Left hindlimb (tissue), 1 donor: ENCODE results near the gene HIPK2.
"Not testable (repeated sequence)": the region's sequence is repeated elsewhere in the genome, so short reads cannot be mapped to it uniquely, and the experiment has no call there.

ENCODE experiments used
- DNase-seq: peaks from one replicate; pipeline ENCODE4 v3.0.0-alpha.2; 2018

The HIPK2 gene

DNA sequence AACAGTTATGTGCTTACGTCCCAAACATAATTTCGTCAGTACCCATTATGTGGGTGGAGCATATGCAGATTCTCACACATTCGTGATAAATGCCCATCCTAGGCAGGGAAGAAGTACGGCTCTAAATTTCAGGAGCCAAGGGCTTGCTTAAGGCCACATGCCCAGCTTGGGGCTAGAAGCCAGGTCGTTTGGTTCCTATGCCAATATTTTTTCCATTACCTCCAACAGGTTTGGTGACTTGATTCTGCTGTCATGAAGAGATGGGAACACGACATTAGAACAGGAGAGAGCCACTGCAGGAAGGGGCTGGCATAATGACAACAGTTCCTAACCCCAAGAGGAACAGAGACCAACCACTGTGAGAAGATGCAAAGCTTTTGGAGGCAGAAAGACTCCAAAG lies 85.1 kb downstream of the HIPK2 start:
- DNase-seq = no peak

DNA sequence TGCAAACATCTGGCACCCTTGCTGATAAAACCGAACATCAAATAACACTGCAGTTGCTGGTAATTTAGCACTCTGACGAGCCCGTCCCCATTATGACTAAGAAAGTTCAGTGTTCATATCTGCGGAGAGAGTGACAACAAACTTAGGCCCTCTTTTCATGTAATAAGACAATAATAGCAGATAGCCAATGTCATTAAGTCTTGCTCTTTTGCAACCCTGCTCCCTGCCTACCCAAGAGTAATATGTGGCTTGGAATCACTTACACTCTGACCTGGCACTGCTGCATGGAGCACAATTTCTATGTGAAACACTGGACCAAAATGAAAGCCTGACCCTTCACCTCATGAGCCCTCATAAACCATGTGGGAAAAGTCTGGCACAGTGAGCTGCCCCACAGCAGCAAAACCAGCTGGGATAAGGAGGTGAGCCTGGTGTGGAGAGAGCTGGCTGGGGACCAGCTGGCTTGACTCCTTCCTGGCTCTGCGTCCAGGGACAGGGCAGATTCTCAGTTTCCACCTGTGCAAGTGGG lies 86.5 kb downstream of the HIPK2 start:
- no peak for DNase-seq

DNA sequence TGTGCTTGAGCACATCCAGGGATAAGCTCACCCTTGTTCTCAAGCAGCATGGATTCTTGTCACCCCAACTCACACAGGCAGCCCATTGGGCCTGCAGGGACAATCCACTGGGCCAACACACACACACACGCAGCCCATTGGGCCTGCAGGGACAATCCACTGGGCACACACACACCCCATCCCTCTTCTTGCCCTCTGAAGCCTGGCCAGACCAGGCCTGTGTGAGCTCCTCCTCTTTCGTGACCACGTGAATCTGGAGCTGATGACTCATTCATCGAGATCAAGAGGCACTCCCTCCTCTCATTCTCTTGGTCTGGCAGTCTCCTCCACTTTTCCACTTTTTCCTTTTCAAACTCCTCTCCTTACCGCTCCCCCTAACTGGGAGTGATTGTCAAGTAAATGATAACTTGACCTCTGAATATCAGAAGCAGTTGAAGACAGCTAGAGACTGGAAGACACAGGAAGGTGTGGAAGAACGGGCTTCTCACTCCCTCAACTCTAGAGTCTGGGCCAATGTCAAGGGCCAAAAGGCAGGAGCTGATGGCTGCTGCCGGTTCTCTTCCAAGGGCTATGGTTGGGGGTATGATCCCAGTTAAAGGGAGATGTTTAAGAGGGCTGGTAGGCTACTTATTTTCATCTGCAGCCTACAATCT lies 89.7 kb downstream of the HIPK2 start:
- DNase-seq = no peak

DNA sequence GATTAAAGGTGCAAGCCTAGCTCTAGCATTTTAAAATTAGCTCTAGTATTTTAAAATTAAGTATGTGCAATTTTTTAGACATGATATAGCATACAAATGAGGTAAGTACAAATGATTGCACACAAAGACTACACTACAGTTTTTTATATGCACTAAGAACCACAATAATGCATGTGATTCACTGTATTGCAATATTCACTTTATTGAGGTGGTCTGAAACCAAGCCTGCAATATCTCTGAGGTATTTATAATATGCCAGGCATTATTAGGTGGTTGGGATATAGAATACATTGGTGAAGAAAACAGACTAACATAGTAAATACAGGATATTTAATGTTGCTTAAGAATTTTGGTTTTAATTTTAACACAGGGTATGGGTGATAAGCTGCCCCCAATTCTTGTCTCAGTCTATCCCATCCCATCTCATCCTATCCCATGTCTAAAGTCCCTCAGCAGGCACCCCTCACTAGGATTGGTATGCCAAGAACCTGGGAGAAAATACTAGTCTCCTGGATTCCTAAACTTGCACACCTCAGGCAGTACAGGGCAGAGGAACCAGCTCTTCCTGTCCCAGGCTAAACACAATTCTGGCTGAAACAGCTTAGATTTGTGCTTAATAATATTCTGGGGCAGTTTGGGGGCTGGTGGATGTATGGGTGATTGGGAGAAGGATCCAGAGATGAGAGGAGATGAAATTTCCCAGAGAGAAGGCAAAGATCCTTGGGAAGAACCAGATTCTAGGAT lies 90.4 kb downstream of the HIPK2 start:
- no peak for DNase-seq

DNA sequence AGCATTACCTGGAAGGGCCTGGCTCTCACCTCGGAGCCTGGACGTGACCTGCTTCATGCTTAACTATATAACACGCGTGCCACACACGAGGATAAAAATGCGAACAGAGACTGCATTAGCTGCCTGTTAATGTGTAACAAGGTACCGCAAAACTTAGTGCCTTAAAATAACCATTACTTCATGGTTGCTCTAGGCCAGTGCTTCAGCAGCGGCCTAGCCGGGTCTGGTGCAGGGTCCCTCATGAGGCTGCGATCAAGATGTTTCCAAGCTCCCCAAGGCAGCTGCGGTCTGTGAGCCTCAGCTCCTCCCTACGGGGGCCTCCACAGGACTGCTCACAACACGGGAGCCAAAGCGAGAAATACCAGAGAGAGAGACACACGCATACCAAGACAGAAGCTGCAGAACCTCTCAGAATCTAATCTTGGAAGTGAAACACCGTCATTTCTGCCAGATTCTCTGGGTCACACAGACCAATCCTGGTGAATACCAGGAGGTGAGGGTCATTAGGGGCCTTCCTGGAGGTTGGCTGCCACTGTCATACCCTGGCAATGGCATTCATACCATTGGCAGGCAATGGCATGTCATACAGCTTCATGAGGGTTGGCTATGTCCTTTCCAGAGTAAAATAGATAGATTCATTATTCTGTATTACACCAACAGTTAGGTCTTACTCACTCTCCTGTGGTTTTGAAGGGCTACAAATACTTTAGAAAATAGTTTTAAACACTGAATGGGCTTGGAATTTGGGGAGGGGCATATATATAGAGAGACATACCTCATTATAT lies 94.5 kb downstream of the HIPK2 start:
- DNase-seq = no peak

DNA sequence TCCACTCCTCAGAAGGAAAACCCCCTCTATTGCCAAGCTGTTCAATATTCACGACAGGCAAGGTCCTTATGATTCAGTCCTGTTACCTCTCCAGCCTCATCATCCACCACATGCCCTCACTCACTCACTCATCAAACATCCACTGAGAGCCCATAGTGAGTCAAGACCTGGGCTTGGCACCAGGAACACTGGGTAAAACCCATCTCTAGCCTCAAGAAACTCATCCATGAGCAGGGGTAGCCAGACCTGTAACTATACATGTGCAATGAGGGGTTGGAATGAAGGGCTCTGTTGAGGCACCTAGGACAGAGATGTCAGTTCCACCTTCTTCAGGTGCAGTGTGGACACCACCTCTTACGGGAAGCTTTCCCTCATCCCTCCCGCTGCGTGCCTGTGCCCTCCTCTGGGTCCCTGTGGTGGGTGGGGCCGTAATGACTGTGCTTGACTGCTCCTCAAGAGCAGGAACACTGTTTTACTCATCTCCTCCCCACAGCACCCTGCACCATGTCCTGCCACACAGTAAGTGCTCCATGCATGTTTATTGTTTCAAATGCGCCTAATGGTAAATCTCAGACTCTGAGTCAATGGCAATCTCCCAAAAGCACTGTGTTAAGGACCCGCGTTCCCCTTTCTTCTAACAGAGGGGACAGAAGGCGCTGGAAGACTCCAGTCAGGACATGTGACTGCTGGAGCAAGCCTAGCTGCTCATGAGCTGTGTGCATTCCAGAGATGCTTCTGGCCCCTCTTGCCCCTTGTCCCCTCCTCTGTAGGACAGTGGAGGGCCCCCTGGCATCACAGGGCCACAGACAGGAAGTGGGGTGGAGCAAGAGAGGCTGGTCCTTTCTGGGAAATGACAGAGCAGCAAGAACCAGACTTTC lies 95.4 kb downstream of the HIPK2 start:
- DNase-seq = no peak

DNA sequence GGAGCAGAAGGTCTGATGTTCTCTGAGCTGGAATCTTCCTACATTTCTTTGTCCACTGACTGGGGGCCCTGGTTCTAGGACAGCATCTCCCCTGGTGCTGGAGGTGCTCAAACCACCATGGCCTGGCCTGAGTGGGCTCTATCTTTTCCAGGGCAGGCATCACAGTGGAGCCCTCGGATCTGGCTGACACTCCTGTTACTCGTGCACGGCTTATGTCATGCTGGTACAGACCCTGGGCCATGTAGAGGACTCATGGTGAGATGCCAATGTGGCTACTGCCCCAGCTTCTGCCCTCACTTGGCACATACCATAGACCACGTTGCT lies 96.0 kb downstream of the HIPK2 start:
- DNase-seq = no peak

DNA sequence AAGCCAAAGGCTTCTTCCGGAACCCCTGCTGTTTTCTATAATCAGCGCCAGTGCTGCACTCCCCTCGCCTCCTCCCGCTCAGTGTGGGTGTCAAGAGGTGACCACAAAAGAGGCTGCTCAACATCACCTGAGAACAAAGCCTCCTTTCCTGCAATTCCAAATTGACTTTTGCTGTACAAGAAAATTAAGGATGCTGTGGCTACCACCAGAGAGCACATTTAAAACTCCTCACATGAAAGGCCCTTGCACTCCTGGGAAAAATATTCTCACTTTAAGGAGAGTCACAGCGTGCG lies 96.4 kb downstream of the HIPK2 start:
- DNase-seq = no peak

DNA sequence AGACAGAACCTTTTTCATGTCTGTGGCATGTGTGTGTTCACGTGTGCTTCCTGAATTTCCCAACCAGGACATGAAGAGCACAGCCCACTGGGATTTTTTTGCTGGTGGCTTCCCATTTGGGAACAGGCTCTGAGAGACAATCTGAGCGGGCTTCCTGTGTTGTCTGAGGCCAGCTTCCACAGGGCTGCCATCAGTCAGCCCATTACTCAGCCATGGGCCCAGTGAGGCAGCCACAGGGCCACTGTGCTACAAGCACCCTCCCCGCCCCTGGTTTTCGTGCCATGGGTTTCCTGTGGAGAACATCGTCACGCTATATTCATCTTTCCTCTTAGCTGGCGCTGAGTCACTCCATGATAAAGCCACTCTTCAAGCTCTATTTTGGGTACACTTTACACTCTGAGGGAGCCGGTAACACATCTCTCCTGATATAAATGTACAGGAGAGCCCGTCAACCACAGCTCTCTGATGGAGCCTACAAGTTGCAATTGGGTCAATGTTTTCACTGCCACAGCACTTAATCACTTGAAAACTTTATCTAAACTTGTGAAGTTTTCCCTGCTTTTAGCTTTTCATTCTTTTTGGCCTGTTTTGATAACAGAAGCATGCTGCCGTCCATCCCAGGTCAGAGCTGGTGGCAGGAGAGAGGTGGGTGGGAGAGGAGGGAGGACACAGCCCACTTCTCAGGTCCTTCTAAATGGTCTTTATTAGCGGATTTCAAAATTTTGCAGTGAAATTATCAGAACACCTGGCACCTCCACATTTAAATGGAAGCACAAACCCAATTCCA lies 96.9 kb downstream of the HIPK2 start:
- DNase-seq = no peak

DNA sequence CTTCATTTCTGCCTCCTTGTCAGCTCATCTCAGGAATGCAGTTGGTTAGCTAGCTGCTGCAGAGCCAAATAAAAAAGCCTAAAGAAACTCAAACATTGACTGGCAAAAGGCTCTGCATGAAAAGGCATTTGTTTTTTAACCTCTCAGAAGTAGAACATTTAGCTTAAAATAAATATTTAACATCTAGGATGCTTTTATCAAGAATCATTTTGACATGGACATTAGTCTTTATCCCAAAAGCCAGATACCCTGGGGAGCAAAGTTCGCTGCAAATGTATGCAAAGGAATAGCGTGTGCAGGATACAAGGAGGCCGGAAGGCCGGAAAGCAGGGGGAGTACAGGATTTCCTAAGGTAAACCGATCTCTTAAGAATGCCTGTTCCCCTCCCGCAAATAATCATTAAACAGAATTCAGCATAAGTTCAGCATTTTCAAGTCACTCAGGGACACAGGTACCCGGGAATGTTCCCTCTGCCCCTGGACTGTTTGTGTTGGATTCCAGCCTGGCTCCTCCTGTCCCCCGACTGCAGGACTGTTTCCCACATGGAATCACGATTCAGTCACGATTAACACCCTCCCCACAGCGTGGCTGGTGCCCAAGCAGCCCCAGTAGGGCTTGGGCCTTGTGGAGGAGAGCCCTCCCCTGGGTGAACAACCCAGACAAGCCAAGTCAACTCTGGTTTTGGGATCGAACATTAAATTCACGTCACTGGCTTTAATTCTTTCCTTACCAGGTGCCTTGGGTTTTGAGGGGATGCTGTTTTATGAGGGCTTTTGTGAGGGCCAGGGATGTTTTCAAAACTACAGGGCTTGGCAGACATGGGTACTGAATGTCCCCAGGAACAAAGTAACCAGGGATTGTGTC lies 97.8 kb downstream of the HIPK2 start:
- DNase-seq = no peak

DNA sequence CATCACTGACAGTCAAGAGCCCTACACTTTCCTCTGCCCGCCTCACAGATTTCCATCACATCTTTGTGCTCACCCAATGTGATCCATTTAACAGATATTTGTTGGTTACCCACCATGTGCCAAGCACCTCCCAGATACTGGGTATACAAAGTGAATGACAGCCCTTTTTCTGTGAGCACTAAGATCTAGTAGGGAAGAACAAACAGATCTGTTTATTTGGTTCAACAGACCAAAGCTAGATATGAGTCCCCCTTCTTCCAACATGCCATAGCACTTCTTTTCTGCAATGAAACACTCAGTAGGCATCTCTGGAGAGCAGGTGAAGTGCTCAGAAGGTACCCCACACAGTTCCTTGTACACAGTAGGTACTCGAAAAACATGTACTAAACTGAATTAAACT lies 101.4 kb downstream of the HIPK2 start:
- DNase-seq = no peak

DNA sequence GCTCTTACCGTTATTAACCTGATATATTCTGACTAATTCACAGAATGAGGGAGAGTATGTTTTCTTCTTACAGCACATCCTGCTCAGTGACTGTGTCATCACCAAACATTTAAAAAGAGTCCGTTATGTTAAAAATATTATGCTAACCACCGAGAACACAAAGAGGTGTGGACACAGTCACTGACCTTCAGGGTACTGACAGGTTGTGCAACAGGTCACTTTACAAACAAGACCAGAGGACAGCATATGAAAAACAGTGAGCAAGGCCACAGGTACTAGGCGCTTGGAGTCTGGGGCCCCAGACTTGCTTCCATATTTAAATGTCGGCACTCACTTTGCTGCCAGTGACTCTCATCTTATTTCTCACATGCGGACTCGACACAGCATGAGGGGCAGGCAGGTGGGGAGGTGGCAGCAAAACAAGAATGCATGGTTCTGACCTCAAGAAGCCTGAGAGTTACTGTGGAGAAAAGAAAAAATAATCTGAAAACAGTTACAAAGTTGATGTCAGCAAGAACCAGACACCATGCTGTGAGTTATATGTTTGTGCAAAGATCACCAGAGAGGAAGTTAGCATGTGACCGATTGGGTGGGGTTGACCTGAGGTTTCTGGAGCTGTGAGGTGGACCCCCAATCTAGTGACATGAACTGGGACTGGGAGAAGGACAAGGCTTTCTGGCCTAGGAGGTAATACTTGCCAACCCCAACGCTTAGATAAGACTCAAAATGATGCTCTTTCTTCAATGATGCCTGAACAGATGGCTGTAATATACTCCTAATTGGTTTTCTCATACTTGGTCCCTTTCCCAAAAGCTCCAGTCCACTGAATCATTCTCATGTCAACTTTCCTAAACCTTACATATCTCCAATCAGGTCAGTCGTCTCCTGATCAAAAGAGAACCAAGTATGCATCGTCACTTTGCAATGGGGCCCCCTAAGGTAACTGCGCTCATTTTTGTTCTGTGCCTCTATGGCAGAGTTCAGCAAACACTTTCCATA lies 102.4 kb downstream of the HIPK2 start:
- DNase-seq = no peak

DNA sequence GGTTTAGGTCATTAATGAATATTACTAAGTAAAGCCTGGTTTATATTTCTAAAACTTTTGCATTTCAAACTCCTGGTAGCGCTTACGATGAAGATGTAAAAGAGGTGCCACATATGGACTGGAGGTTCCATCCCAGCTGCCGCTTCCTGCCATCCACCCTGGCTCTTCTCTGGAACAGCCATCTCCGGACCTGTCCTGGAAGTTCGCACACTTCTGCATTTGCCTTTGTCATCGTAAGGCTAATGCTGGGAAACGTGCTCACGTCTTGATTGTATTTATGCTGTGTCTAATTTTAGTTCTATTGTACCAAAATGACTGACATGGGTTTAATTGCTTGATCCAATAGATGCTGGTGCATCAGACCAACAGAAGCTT lies 103.1 kb downstream of the HIPK2 start:
- no peak for DNase-seq

DNA sequence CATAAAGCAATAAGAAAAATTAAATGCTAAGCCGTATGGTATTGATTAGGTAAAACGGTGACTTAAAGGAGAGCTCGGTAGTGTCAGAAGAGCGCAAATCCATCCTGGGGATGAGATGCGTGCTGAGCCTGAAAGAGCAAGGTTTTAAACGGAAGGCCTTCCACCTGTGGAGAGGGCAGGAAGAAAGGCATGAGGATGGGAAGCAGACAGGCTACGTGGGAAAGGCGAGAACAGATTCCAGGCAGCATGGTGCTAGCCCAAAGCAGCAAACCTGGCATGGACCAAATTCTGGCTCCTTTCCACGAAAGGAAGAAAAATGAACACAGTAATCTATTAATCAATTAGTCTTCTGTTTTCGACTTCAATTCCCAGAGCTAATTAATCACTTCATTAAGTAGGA lies 103.5 kb downstream of the HIPK2 start:
- DNase-seq = no peak

DNA sequence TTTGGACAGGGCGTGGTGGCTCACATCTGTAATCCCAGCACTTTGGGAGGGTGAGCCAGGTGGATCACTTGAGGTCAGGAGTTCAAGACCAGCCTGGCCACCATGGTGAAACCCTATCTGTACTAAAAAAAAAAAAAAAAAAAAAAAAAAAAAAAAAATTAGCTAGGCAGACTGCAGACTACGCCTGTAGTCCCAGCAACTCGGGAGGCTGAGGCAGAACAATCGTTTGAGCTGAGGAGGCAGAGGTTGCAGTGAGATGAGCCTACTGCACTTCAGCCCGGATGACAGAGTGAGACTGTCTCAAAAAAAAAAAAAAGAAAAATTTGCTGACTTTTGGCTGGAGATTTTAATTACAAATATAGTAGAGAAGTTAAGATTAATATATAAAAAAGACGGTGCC lies 104.0 kb downstream of the HIPK2 start:
- no peak for DNase-seq

DNA sequence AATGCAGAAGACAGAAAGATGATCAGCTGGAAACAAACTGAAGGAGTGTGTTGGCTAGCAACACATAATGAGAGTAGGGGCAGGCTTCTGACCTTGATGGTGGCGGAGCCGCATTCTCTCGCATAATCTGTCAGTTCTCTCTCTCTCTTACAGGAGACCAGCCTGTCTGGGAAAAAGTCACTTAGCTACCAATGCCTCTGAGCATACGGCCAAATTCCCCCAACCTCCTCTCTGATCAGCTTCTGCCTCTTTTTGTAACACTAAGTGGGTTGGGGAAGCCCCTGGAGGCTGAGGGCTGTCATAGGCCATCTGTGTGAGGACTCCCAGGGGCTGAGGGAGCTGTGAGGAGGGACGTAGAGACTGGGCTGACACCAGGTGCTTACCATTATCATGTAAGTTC lies 104.6 kb downstream of the HIPK2 start:
- DNase-seq = no peak

DNA sequence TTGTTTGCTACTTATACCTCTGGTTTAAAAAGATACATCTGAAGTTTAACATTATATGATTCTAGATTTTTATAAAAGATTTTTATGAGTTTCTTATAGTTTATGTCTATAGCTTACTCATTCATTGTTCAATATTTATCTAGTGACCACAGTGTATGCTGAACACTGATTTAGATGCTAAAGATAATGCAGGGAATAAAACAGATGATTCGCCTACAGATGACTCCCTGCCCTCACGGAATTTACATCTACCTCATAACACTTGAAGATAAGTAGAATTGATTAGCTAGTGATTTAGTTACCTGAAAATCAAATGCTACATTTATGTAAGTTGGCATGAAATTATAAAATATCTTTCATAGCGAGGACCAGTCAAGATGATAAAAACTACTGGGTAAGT lies 105.8 kb downstream of the HIPK2 start:
- DNase-seq = no peak

DNA sequence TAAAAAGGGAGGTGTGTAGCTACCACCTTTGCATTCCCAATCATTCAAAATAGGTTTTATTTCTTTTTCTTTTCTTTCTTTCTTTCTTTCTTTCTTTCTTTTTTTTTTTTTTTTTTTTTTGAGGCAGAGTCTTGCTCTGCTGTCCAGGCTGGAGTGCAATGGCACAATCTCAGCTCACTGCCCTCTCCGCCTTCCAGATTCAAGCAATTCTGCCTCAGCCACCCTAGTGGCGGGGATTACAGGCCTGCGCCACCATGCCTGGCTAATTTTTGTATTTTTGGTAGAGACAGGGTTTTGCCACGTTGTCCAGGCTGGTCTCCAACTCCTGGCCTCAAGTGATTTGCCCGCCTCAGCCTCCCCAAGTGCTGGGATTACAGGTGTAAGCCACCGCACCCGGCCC lies 107.1 kb downstream of the HIPK2 start:
- not testable (repeated sequence) for DNase-seq

DNA sequence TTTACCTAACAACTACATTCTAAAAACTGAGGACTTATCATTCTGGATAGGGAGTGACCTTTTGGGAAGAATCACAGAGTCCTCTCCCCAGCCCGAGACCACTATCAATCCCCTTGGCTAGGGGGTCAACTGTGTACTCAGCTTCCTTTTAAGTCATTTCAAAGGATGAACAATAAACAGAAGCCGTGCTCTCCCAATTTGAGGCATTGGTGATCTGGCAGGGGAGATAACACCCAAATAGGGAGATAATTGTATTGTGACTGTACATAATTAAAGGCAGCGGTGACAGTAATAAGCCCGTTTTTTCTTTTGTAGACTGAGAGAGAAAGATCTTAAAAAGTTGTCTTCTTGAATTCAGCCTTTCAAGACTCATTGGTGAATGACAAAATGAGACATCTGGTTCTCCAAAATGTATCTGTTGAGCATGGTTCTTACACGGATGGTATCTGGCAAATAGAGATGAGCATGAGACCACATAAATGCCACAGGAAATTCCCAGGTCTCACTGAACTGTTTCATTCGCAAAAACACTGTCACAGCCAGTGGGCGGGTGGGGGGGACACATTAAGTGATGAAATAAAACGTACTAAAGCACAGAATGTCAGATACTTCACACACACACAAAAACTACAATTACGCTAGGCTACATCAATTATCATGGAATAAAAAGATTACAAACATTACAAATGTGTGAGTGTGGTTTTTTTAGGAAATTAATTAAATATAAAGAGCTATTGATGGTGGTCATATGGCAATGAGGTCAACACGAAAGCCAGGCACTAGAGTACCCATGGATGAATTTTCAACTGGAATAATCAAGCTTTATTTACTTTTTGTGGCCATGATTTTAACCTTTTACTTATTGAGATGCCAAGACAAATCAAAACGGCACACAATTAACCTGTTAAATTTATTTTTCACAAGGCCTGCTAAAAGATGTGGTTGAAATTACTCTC lies 108.4 kb downstream of the HIPK2 start:
- DNase-seq = no peak
